Activated CD8-positive, alpha-beta T cell treated with anti-CD3 and anti-CD28 coated beads for 36 hours (primary cell): ENCODE measurements around the gene SRD5A1. TPM values are rescaled to one million over a fixed set of nuclear protein-coding genes. Genes with fewer than 3 reads are reported as not detected.

ENCODE experiments used
- ATAC-seq: fragments of 200-7000 bp; cut with Tn5 transposase; one replicate; pipeline ENCODE4 v1.10.0; 2021; ENCODE audit warnings: mild to moderate bottlenecking, moderate library complexity
- CTCF ChIA-PET: fragments of 350-600 bp; sonication (Branson Sonifier 250); formaldehyde crosslinking; loops from one replicate; lab custom pipeline; 2021; ENCODE audit warnings: antibody characterized with exemption; lab: Charles Lee
- POLR2A ChIA-PET: fragments of 350-600 bp; sonication (Branson Sonifier 250); formaldehyde crosslinking; loops from one replicate; lab custom pipeline; 2021; ENCODE audit warnings: antibody characterized with exemption; lab: Charles Lee
- DNase-seq: peaks from one replicate; pipeline ENCODE4 v3.0.0-alpha.2; 2020
- H3K27ac Mint-ChIP-seq: one replicate; pipeline ENCODE4 v1.8.0; 2021; ENCODE audit warnings: mild to moderate bottlenecking, mixed read lengths
- H3K27me3 Mint-ChIP-seq: one replicate; pipeline ENCODE4 v1.8.0; 2021; ENCODE audit warnings: mixed read lengths
- H3K36me3 Mint-ChIP-seq: one replicate; pipeline ENCODE4 v1.8.0; 2021; ENCODE audit warnings: low read depth, mixed read lengths
- H3K4me1 Mint-ChIP-seq: one replicate; pipeline ENCODE4 v1.8.0; 2021; ENCODE audit warnings: low read depth, mixed read lengths
- H3K4me3 Mint-ChIP-seq: one replicate; pipeline ENCODE4 v1.8.0; 2021; ENCODE audit warnings: mild to moderate bottlenecking, moderate library complexity, mixed read lengths
- H3K9me3 Mint-ChIP-seq: one replicate; pipeline ENCODE4 v1.8.0; 2021; ENCODE audit warnings: mixed read lengths
- intact Hi-C: fragments of 100-400 bp; cut with micrococcal nuclease; formaldehyde crosslinking; loops from one replicate; pipeline ENCODE4 v1.10.0; 2022
- total RNA-seq, 2 experiments: library from RNA; stranded (reverse); gene quantifications; one replicate each; pipeline ENCODE4 v1.2.3, GENCODE V29; 2021
- TF ChIP-seq, protein P1 (sequence below): fragments of 200-600 bp; IDR thresholded peaks from one replicate; pipeline ENCODE4 v1.8.0; 2022; ENCODE audit warnings: antibody characterized with exemption, mild to moderate bottlenecking

SRD5A1 gene
- total RNA-seq, 2 experiments from 2014 or later, result 10.6 to 12.4 TPM

DNA sequence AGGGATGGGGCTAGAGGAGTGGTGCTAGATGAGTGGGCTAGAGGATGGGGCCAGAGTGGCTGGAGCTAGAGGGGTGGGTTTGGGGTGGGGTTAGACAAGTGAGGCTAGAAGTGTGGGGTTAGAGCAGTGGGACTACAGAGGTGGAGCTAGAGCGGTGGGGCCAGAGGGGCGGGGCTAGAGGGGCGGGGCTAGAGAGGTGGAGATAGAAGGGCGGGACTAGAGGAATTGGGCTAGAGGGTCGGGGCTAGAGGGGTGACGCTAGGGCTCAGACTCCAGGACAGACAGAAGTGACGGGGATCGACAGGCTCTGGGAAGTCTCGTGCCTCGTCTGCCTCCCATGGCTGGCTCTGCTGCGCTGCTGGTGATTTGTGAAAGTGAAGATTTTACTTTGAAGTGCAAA lies 49.0 kb downstream of the SRD5A1 start:
- ChIA-PET POLR2A (no interaction called here), CTCF (no interaction called here)
- TF ChIP-seq, protein P1, sequence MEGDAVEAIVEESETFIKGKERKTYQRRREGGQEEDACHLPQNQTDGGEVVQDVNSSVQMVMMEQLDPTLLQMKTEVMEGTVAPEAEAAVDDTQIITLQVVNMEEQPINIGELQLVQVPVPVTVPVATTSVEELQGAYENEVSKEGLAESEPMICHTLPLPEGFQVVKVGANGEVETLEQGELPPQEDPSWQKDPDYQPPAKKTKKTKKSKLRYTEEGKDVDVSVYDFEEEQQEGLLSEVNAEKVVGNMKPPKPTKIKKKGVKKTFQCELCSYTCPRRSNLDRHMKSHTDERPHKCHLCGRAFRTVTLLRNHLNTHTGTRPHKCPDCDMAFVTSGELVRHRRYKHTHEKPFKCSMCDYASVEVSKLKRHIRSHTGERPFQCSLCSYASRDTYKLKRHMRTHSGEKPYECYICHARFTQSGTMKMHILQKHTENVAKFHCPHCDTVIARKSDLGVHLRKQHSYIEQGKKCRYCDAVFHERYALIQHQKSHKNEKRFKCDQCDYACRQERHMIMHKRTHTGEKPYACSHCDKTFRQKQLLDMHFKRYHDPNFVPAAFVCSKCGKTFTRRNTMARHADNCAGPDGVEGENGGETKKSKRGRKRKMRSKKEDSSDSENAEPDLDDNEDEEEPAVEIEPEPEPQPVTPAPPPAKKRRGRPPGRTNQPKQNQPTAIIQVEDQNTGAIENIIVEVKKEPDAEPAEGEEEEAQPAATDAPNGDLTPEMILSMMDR, result no peak
- ATAC-seq, result no peak
- peaks cover 43% of the 10 kb centered on the region for H3K27me3 Mint-ChIP-seq
- no peaks in the 10 kb centered on the region for H3K9me3 Mint-ChIP-seq
- no peak overlapping the region for H3K27ac Mint-ChIP-seq
- intact Hi-C loops, result no loop called here
- no peak for DNase-seq
- H3K4me3 Mint-ChIP-seq, result no peak overlapping the region
- H3K36me3 Mint-ChIP-seq, result no peaks in the 10 kb centered on the region
- peaks cover 4% of the 10 kb centered on the region for H3K4me1 Mint-ChIP-seq

DNA sequence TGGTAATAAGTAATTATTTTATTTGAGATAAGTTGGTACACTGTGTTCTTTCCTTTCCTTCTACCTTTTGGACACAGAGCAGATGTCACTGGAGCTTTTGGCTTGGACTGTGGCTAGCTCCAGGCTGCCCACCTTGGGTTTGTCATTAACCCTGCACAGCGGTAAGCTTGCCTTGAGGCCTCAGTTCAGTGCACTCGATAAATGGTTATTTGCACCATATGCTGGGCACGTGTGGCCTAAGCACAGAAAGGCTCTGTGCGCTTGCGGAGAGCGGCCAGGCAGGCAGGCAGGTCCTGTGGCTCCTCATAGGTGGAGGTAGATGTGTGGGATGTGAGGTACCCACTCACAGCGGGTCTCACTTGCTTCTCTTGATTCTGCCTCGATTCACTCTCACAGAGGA lies 50.0 kb downstream of the SRD5A1 start:
- DNase-seq (no peak), ATAC-seq (no peak)
- Mint-ChIP-seq H3K36me3 (no peaks in the 10 kb centered on the region), H3K27me3 (peaks cover 51% of the 10 kb centered on the region), H3K27ac (no peak overlapping the region), H3K4me3 (no peak overlapping the region), H3K4me1 (peaks cover 7% of the 10 kb centered on the region), H3K9me3 (no peaks in the 10 kb centered on the region)
- POLR2A ChIA-PET, result no interaction called here
- intact Hi-C loops, result no loop called here
- TF ChIP-seq, protein P1, result no peak
- CTCF ChIA-PET, result no interaction called here

DNA sequence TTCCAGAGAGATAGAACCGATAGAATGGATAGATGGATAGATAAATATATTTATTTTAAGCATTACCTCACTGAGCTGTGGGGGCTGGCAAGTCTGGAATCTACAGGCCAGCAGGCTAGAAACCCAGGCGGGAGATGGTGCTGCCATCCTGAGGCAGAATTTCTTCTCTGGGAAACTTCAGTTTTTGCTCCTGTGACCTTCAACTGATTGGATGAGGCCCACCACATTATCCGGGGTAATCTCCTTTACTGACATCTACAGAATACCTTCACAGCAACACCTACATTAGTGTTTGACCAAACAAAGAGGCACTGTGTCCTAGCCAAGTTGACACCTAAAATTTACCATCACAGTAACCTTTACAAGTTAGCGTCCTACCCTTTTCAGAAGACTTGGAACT lies 50.8 kb downstream of the SRD5A1 start:
- intact Hi-C loops, result no loop called here
- H3K36me3 Mint-ChIP-seq, result no peaks in the 10 kb centered on the region
- no peaks in the 10 kb centered on the region for H3K9me3 Mint-ChIP-seq
- ChIA-PET CTCF (no interaction called here), POLR2A (no interaction called here)
- DNase-seq (no peak), ATAC-seq (no peak)
- TF ChIP-seq, protein P1, result no peak
- no peak overlapping the region for H3K4me3 Mint-ChIP-seq
- H3K27ac Mint-ChIP-seq, result no peak overlapping the region
- H3K4me1 Mint-ChIP-seq, result peaks cover 7% of the 10 kb centered on the region
- H3K27me3 Mint-ChIP-seq, result peaks cover 54% of the 10 kb centered on the region

DNA sequence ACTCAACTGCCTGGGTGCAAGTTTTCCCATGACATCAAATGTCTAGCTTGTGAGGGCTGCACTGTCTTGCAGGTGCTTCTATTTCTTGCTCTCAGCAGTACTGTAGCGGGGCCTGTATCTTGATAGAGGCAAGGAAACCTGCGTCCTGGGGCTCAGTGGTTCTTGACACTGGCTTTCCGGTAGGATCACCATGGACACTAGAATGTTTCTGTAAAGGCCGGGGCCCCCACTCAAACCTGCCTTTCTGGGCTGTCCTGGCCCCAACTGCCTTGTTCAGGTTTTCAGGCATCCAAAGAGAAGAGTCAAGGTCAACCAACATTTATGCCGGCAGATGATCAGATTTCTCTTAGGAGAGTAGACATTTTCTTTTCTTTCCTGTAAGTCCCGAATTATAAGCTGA lies 53.3 kb downstream of the SRD5A1 start:
- TF ChIP-seq, protein P1, result no peak
- POLR2A ChIA-PET, result no interaction called here
- H3K4me3 Mint-ChIP-seq, result no peak overlapping the region
- peaks cover 7% of the 10 kb centered on the region for H3K4me1 Mint-ChIP-seq
- no peak overlapping the region for H3K27ac Mint-ChIP-seq
- no peaks in the 10 kb centered on the region for H3K9me3 Mint-ChIP-seq
- DNase-seq (no peak), ATAC-seq (no peak)
- no peaks in the 10 kb centered on the region for H3K36me3 Mint-ChIP-seq
- intact Hi-C loops, result no loop called here
- CTCF ChIA-PET, result no interaction called here
- peaks cover 52% of the 10 kb centered on the region for H3K27me3 Mint-ChIP-seq

DNA sequence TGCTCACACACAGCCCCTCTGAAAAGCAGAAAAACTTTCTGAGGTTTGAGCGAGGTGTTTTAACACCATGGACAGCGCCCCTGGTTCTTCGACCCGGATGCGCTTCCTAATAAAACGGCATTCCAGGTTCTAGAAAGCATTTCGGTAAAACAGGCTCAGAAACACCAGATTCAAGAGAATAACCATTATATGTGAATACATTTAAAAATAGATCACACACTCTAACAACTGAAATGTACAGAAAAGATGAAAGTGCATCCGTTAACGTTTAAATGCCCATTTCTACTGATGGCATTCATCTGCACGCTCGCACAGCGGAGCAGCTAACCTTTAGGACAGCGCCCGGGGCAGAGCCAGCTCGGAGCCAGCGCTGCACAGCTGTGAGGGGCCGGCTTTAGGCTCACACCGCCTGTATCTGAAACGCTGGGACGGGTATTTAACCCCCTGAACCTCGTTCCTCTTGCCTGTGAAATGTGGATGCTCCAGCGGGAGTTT lies 53.7 kb downstream of the SRD5A1 start:
- H3K27ac Mint-ChIP-seq, result no peak overlapping the region
- H3K9me3 Mint-ChIP-seq, result no peaks in the 10 kb centered on the region
- ChIA-PET POLR2A (no interaction called here), CTCF (no interaction called here)
- peak; percentile 19 for DNase-seq
- TF ChIP-seq, protein P1, result no peak
- no peak overlapping the region for H3K4me3 Mint-ChIP-seq
- intact Hi-C loops, result no loop called here
- no peak for ATAC-seq
- peaks cover 7% of the 10 kb centered on the region for H3K4me1 Mint-ChIP-seq
- peaks cover 49% of the 10 kb centered on the region for H3K27me3 Mint-ChIP-seq
- H3K36me3 Mint-ChIP-seq, result no peaks in the 10 kb centered on the region
